Subcutaneous adipose tissue (tissue), 4 donors: ENCODE measurements around the gene MANEAL. TPM values are rescaled to one million over a fixed set of nuclear protein-coding genes. Genes with fewer than 3 reads are reported as not detected.

Experiments
- total RNA-seq, 4 donors: library from RNA; depleted of rRNA; stranded (reverse); fragments of >200 nt; gene quantifications; one replicate each; pipeline ENCODE4 v1.1.0, GENCODE V29; 2016
- TF ChIP-seq, protein P1 (sequence below): fragments of 450-650 bp; IDR thresholded peaks from one replicate; pipeline ENCODE4 v1.5.1; 2016; ENCODE audit warnings: low read depth, mild to moderate bottlenecking, control low read depth, antibody characterized with exemption, moderate library complexity

Gene MANEAL
- total RNA-seq, 4 donors from 2014 or later: 0.98 to 1.9 (median 1.1) TPM

DNA sequence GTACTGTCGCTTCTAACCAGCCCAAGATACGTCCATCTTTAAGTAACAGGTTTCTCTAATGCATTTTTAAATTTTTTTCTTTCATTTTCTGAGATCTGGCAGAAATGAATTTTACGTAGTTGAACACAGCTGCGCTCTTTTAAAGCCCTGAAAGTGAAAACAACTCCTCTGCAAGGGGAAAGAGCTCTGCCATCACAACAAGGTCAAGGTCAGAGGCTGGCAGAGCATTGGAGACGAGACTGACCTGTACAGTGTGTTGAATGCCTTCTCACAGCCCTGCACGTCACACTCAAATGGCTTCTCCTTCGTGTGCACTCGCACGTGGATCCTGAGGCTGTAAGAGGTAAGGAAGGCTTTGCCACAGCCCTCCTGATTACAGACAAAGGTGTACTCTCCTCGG is 46.0 kb downstream of the MANEAL start:
- TF ChIP-seq, protein P1, sequence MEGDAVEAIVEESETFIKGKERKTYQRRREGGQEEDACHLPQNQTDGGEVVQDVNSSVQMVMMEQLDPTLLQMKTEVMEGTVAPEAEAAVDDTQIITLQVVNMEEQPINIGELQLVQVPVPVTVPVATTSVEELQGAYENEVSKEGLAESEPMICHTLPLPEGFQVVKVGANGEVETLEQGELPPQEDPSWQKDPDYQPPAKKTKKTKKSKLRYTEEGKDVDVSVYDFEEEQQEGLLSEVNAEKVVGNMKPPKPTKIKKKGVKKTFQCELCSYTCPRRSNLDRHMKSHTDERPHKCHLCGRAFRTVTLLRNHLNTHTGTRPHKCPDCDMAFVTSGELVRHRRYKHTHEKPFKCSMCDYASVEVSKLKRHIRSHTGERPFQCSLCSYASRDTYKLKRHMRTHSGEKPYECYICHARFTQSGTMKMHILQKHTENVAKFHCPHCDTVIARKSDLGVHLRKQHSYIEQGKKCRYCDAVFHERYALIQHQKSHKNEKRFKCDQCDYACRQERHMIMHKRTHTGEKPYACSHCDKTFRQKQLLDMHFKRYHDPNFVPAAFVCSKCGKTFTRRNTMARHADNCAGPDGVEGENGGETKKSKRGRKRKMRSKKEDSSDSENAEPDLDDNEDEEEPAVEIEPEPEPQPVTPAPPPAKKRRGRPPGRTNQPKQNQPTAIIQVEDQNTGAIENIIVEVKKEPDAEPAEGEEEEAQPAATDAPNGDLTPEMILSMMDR: no peak

DNA sequence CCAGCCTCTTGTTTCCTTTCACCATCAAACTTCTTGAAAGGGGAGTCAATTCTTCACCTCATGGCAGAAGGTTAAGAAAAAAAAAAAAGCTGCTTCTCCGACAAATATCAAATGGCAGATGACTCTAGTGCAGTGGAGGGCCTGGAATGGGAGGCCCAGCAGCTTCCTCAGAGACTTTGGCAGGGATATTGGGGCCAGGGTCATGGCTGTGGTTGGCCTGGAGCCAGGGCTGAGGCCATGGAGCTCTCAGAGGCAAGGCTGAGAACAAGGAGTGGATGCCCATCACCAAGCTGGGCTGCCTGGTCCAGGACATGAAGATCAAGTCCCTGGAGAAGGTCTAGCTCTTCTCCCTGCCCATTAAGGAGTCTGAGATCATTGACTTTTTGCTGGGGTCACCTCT is 47.1 kb downstream of the MANEAL start:
- TF ChIP-seq, protein P1: no peak

DNA sequence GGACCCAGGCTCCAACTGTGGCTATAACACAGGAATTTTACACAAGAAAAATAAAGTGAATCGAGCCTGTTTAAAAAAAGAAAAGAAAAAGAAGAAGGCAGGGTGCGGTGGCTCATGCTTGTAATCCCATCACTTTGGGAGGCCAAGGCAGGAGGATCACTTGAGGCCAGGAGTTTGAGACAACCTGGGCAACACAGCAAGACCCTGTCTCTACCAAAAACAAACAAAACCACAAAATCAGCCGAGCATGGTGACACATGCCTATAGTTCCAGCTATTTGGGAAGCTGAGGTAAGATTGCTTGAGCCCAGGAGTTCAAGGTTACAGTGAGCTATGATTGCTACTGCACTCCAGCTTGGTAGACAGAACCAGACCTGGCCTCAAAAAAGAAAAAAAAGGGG is 48.0 kb downstream of the MANEAL start:
- TF ChIP-seq, protein P1: no peak

- TF ChIP-seq, protein P1: no peak
These were observed 50.9 kb downstream of the MANEAL start for GRCh38 chr1:37844536-37844935.

GRCh38 chr1:37845049-37845646 is 51.5 kb downstream of the MANEAL start:
- TF ChIP-seq, protein P1: no peak

GRCh38 chr1:37845786-37846185 is 52.1 kb downstream of the MANEAL start:
- TF ChIP-seq, protein P1: no peak

GRCh38 chr1:37846647-37847339 is 53.1 kb downstream of the MANEAL start:
- TF ChIP-seq, protein P1: no peak
